SHP77 (cell line): Measurements from ENCODE around the gene ZNF185.
"Not testable (repeated sequence)": the region's sequence is repeated elsewhere in the genome, so short reads cannot be mapped to it uniquely, and the experiment has no call there.

Experiments used
- DNase-seq, 2 experiments: peaks; one replicate each; lab custom pipeline; 2025; lab: John Stamatoyannopoulos, UW

ZNF185 gene

DNA sequence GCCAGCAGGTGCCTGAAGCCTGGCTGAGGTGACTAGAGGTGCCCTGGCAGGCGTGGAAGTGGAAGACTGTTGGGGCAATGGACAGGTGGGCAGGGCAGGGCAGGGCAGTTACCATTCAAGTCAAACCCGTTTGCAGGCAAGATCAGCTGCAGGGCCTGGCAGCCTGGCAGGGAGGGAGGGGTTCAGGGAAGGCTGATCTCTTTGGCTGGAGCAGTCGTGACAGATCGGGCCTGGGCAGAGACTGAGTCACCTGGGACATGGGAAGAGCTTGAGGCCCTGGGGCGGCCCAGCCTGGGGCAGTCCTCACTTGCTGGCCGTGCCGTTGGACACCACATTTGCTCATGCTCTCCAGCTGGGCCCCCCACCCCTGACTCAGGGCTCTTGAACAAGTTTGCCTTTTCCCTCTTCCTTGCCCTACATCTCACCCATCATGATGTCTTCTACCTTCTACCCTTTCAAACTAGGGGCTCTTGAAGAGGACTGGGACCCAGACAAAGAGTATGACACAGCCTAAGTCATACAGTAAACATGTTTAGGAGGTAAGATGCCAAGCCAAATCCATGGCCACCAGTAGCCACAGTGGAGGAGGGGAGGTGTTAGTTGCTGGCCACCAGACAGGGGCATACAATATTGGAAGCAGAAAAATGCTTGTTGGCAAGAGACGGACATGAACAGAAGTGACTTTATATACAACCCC is 2.0 kb upstream of the ZNF185 start:
- no peak for DNase-seq

DNA sequence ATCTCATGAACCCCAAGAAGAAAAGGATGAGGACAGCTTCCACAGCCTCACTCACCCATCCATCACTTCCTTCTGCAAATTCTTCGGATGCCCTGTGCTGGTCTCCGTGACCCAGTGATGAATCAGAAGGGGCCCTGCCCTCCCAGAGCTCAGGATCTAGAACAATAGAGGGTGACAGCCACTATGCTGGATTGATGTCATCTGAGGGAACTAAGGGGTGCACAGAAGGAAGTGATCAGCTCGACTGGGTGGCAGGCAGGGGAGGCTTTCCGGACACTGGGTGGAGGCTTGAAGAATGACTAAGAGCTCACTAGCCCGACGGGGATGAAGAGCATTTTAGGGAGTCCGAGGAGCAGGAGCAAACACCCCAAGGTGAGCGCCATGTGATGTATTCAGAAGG is 1.4 kb upstream of the ZNF185 start:
- no peak for DNase-seq

DNA sequence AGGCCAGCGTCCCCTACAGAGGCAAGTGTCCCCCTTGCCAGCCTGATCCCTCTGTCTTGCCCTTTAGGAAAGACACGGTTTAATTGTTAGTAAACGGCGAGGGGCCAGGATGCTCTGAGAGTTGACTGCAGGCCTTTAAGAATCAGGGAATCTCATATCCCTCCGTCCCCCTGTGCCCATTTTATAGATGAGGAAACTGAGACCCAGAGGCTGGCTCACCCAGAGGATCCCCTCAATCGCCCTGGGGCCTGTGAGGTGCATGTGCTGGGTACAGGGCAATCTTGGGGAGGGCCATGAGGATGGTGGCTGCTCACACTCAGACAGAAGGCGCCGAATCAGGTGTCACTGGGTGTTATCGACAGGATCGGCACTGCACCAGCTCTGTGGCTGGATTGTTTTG is 575 bp downstream of the ZNF185 start:
- DNase-seq: no peak

DNA sequence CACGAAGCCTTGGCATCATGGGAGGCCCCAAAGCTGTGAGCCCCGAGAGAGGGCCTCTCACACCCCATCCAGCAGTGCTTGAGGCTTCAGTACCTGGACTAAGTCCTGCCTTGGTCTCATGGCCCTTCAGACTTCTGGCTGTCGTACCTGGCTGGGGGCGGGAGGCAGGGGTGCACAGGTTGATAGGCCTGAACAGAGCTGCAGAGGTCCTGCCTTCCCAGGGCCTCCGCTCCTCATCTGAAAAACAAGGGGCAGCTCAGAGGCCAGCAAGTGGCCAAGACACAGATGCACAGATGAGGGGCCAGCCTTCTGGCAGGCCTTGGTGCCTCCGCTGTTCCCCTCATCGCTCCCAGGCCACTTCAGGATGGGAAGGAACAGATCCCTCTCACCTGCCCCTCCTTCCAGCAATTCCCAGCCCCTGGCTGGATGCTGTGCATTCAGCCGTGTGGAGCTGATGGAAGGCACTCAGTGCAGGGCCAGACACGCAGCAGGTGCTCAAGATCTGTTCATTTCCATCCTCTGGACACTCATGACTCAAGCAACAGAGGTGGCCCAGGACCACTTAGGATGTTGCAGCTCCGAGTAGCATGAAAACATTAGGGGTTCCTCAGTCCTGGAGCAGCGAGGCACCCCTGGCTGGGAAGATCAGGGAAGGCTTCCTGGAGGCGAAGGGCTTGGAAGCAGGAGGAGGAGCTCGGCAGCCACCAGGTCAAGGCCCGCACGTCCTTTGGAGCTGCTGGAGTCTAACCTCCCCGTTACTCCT is 1.4 kb downstream of the ZNF185 start:
- DNase-seq: no peak

DNA sequence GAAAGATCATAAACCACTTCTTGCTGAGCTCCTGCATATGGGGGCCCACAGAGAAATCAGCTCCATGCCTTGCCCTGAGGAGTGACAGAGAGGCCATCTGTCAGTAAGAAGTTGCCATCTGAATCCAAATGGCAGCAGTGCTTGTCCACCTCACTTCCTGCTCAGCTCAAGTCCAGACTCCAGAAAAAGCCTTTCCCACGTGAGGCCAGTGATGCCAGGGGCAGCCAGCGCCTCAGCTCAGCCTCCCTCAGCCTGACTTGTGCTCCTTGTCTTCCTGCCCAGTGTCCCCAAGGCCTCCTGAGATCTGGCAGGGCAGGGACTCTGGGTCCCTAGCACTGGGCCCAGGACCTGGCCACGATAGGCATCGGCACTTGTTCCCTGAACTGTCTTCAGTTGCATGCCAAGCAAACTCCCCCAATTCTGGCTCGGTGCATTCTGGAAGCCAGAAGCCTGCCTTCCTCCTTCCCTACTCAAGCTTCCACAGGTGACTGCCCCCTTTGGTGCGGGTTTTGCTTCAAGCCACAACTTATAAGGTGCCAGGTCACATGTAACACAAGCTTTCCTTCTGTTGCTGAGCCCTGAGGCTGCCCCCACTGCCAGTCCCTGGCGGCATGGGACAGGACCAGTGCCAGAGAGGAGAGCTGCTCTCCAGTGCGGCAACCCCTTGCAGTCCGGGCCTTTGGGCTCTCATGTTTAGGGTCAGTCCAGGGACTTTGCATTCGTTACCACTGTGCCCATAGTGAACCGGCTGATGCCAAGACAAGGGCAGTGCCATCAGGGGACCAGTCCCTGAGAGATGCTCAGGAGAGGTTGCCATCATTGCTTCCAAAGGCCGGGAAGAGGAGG is 2.2 kb downstream of the ZNF185 start:
- no peak for DNase-seq

DNA sequence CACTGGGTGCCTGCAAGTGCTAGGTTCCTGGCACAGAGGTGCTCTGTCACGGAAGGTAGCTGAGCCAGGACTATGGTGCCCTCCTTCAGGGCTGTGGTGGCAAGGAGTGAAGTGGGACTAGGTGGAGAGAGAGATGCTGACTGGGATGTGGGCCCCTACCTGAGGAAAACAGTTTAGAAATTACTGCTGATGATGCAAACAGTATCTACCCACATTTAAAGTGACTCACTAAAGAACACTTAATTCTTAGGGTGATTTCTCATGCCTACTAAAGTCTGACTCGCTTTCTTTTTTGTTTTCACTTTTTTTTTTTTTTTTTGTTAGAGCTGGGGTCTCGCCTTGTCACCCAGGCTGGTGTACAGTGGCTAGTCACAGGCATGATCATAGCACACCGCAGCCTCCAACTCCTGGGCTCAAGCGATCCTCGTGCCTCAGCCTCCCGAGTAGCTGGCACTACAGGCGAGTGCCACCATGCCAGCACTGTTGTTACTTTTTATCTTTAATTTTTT is 3.1 kb downstream of the ZNF185 start:
- no peak for DNase-seq

DNA sequence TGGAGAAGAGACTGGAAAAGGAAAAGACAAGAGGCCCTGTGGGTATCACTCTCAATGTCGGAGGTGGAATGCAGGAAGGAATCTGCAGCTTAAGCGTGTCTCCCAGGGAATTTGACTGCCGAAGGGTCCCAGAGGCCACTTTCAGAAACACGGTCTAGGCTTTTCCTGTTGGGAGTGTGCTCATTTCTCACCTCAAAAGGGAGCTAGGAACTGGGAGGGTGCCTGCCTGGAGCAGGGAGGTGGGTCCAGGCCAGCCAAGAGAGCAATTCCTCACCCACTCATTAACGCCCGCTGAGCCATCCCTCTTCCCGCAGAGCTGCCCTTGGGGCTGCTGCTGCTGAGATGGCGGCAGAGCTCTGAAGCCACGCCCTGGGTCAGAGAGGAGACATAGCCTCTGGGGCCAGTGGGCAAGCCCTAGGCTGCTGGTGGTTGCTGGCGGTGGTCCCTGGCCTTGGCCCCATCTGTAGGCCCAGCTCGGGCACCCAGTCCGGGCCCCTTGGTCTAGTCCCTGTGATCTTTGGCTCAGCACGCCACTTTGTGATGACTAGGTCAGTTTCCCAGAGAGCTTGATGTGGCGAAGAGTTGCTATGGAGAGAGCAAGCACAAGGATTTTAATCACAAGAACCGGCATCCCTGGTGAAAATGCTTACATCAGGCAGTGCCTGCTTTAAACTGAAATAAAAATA is 4.1 kb downstream of the ZNF185 start:
- no peak for DNase-seq

DNA sequence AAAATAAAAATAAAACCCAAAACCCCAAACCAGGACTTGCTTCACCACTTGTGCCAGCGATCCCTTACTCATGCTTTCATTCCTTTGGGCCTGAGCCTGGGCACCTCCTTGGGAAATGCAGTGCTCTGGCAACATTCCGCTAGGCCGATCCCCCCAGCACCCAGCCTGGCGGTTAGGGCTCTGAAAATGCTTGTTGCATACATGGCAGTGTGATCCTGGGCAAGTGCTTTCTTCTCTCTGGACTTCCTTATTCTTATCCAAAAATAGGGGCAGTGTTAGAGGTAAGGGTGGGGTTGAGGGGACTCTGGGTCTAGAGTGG is 4.6 kb downstream of the ZNF185 start:
- DNase-seq: no peak

DNA sequence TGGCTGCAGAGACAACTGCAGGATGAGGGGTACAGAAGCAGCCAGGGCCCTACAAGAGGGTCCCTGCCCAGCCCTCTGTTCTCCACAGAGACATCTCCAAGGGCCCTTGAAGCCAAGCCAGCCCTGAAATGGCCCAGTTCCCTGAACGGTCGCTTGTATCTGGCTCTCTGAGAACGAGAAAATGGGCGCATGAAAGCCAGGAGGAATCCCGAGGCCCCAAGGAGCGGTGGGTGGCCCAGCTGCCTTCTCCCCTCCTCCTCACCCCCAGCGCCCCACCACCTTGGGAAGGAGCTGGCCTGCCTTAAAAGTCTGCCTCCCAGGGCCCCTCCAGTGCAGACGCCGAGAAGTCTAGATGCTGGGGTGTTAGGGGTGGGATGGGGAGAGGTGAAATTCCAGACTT is 5.7 kb downstream of the ZNF185 start:
- no peak for DNase-seq

DNA sequence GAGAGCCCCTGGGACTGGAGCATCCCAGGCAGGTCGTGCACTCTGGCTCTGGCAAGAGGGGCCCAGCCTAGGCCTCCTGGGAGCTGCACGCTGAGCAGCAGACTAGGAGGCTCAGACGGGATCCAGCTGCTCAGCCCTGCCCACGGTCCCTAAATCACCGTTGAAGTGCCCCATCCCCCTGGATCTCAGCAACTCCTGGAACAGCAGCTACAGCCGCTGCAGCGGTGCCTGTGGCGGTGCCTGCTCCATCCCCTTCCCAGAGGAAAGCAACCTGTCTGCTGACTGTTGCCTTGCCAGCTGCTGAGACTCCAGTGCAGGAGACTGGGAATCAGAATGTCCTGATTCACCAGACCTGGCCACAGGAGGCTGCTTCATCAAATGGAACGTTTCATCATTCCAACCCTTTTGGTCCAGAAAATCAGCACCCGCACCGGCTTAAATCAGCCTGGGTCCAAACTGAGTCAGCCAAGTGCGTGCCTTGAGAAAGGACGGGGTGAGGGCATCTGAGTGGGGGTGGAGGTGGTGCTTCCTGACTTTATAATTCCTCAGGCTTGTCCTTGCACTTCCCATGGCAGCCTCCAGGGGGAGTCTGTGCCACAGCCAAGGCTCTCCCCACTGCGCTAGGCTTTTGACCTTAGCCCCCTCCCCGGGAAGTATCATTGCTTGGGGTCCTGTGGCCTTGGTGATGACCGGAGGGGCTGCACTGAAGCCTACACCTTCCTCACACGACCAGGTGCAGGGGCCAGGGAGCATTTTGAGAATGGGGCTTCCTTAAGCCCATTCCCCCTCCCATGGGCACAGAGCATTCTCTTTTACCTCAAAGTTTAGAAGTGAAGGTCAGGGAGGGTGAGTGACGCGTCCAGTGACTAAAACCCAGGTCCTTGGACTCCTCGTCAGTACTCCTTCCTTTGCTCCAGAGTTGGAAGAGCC is 6.5 kb downstream of the ZNF185 start:
- DNase-seq: peak in 1 of 2 experiments; percentile 20

DNA sequence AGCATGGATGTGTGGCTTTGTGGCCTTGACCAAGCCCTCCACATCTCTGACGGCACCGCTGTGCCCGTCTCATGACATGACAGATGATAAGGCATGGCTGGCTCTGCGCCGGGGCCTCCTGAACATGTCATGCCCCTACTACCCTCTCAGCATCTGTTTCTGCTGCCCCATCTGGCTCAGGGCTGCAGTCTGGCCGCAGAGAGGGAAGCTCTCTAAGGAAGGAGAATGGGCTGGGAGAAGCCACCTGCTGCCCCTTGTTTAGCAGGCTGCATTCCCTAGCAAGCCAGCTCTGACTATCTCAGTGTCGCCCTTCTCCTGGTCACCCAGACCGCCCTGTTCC is 7.2 kb downstream of the ZNF185 start:
- no peak for DNase-seq

DNA sequence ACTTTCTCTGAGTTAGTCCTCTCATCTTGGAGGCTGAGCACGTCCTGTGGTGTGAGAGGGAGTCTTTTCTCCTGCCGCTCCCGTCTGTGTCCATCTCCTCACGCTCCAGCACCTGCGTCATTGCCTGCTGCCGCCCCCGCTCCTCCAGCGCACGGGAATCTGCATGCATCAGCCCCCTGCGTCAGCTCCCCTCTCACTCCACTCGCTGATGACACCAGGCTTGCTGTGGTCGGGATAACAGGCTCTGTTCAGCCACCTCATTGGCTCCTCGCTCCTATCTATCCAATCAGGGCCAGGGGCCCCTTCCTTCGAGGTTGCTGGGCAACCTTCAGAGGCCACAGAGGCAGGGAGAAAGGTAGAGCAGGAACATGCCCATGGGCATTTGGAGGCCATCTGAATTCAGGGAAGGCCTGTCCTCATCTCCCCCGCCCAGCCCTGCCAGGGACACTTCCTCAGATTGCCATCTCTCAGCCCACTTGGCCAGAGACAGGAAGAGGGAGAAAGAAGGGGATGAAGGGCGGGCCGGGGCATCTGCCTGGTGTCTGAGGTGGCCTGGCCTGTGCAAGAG is 9.3 kb downstream of the ZNF185 start:
- DNase-seq: peak; percentile 12 to 16

DNA sequence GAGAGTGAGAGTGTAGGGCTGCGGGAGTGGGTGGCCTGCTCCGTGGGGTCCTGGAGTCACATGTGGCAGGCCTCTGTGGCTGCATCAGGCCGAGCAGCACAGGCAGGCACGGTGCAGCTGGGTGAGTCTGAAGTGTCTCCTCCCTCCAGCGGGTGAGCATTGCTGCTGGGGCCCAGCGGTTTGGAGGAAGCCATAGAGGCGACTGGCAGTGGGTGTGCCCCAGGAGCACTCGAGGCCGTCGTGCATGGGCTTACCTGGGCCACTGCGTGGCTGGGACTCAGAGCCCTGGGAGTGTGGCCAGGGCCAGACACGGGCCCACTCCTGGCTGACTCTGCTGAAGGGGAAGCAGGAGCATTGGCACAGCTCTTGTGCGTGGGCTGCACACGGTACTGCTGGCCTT is 10.6 kb downstream of the ZNF185 start:
- DNase-seq: no peak

DNA sequence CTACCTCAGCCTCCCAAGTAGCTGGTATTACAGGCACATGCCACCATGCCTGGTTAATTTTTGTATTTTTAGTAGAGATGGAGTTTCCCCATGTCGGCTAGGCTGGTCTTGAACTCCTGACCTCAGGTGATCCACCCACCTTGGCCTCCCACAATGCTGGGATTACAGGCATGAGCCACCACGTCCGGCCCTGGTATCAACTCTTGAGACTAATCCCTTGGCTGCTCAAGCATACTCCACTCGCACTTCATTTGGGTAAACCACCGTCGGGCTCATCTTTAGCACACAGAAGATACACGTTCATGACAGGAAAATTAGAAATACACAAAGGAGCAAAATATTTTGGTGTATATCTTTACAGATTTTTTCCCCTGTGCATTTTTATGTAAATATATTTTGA is 12.2 kb downstream of the ZNF185 start:
- DNase-seq: not testable (repeated sequence)

DNA sequence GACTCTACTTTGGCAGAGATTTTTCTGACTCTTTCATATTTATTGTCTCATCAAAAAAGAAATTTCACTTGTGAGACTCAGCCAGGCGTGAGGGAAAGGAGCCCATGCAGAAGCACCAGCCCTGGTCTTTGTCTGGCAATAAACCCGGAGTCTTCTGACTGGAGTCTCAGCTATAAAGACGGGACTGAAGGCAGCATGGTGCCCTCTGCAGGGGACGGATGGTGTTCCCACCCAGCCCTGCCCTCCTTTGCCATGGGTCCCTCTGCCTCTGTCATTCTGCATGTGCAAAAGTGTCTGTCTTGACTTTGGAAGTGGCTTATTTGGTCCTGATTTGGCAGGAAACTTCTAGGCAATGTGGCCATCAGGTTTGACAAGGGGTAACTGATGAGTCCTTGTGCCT is 14.2 kb downstream of the ZNF185 start:
- no peak for DNase-seq

DNA sequence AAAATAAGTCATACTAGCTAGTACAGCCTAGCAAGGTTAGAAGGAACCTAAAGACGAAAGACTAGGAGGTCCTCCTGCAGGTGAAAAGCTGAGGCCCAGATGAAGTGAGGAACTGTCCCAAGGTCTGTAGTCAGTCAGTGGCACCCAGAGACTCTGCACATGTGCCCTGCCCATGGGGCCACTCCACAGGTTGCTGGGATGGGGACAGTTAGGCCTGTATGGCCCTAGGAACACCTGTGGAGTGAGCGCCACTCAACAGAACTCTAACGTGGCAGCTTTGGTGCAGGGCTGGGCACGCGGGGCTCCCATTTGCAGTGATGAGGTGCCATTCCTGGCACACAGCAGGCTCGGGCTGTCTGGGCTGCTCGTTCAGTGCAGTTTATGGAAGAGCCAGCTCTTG is 14.8 kb downstream of the ZNF185 start:
- no peak for DNase-seq

DNA sequence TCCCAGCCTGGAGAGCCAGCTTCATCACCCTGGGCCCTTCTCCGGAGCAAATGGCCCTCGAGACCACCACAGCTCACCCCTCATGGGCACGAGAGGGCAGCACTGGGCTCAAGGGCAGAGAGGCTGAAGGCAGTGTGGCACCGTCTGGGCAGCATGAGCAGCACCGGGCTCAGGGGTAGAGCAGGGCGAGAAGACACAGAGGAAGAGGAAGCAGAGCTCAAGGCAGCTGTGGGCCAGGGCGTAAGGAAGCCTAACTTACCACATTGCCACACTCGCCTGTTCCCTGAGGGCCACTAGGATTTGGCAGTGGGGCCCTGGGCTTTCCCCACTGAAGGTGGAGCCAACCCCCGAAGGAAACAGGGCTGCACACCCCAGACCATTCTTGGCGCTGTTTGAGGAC is 15.5 kb downstream of the ZNF185 start:
- DNase-seq: no peak

DNA sequence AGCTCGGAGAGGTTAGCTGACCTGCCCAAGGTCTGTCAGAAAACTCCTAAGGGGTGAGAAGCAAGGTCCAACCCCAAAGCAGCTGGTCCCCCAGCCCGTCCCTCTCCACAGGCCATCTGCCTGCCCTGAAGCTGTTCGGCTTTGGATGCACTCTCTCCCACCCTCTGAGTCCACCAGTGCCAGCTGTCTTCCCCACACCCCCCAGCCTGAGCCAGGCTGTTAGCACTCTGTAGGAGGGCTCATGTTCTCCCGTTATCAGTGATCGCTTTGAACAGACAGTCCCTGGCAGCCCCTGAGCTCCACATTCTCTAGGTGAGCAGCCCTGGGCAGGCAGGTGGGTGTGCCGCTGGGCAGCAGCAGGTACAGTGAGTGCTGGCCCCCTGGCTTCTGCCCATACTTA is 16.0 kb downstream of the ZNF185 start:
- no peak for DNase-seq

DNA sequence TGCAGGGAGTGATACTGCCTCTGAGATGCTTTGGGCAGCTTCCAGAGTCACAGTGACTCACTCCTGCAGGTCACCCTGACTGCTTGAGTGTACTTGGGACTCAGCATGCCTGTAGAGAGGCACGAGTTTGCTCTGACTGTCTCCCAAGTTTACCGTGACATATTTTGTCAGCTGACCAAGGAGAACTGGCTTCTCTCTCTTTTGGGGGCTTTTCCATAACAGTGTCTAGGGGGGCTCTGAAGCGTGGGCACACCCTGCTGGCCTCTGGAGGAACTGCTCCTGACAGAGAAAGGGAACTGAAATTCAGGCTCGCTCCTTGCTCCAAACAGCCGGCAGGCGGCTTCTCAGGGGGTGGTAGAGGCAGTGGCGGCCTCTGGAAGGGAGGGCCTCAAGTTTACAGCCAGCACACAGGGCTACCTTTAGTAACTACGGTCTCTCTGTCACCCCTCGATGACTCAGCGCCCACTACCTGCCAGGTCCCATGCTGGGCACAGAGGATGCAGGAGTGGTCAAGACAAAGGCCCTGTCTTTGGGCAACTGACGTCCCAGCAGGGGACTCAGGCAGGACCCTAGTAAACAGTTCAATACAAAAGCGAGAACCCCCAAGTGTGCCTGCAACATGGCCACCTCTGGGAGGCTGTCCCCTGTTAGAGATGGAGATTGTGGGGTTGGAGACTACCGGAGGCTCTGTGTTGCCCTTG is 17.8 kb downstream of the ZNF185 start:
- DNase-seq: no peak
